AML-193 (cell line): ENCODE measurements around the gene SCN9A.
"Not testable (repeated sequence)": the region's sequence is repeated elsewhere in the genome, so short reads cannot be mapped to it uniquely, and the experiment has no call there.

Source experiments
- DNase-seq, 2 experiments: peaks; one replicate each; lab custom pipeline; 2025; lab: John Stamatoyannopoulos, UW

Gene SCN9A

DNA sequence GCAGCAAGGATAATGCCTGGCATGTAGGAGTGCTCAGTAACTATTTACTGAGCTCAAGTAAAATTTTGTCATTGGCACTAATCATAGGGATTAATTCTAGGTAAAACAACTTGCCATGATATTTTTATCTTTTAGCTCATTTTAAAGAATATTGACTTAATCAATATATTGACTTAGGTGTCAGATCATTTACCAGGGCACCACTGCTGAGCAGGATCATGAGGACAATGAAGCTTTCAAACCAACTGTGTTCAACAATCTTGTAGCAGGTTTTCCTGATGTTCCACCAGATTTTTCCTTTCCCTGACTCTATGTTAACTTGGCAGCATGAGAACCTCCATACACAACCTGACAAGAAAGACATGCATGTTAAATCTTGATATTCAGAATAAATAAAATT is 133.4 kb downstream of the SCN9A start:
- no peak for DNase-seq

DNA sequence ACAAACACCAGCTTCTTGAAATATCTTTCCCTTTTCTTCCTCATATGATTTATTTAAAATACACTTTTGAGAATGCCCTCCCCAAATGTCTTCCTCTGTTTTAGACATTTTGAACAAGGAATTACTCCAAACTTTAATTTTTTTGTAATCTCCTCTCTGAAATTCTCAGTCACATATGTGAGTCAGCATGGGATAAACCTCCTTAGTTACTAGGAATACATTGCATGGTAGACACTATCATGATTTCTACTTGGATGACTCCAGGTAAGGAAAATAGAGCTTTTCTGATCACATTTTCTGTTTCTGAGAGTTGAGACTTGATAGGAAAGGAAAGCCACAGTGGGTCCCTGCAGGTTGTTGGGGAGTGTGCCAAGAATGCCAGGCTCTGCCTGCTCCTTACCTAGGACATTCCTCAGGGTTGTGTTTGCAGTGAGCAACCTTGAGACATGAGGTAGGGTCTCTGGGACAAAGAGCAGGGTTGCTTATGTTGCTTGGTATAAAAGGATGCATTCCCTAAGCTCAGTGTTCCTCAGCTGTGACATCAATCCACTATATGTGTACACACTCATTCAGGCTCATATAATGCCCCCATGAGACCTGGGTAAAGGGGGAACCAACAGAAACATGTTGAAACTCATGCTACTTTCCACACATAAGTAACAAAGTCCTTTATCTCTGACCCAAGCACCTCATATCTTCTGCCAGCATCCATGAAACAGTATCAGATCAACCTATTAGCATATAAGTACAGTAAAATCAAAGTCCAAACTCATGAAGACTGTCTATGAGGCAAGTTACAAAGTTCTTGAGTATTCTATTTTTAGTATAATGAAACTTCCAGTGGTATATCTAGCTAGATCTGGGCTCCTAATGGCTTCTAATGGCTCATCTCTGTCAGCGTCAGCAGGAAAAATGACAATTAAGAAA is 135.1 kb downstream of the SCN9A start:
- no peak for DNase-seq

DNA sequence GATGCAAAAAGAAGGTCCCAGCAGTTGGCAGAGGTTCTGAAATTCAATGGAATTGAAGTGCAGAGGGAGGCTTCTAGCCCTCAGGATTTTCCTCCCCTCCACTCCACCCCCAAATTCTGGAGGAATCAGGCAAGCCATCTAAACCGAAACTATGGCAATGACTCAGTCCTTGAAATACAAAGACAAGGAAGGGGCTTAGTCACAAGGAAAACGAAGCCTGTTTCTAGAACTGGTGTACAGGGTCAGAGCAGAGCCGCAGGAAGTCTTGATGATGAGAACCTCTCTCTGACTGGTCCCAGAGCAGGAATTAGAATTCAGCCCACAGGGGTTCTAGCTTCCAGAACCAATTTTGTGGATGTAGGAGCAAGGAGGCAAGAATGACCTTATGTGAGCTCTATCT is 136.2 kb downstream of the SCN9A start:
- no peak for DNase-seq

DNA sequence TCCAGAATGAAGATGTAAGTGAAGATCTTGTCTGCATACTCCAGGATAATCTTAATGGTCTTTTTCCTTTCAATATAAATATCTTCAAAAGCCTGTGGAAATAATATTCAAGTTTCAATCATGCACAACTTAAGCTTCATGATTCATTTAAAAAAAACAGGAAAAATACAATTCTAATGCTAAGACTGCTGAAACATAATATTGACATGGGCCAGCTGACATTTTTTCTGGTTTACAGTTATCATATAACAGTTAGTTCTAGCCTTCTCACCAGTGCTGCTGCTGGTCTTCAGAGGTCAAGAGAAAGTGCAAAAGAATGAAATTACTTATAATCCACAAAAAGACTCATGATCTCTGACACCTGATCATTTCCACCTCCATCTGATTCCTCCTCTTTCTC is 137.6 kb downstream of the SCN9A start:
- no peak for DNase-seq

DNA sequence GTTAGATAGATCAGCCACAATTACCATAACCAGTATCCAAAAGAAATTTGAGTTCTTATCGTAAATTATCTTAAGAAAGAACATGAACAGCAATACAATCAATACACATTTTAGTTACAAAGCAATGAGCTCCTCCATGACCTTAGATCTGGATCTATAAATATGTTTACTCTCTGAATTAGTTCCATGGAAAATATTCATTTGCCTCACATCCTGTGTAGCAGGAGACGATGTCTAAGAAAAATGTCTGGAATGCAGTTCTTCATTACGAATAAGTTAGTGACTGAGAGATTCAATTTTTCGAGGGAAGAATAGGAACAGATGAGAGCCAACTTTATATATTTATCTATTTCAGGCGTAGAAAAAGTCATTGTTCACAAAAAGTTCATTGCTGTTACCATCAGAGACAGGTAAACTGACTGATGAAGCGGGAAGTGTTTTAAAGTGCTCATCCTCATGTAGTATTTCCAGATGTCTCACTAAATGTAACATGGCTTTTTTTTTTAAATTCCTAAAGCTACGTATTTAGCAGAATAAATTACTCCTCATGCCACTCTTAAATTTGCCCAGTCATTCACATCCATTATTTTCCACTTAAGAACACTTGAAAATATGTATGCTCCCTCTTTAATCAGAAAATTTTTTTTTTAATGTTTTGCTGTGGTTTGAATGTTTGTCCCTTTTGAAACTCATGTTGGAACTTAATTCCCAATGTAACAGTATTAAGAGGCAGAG is 141.5 kb downstream of the SCN9A start:
- DNase-seq, result no peak

DNA sequence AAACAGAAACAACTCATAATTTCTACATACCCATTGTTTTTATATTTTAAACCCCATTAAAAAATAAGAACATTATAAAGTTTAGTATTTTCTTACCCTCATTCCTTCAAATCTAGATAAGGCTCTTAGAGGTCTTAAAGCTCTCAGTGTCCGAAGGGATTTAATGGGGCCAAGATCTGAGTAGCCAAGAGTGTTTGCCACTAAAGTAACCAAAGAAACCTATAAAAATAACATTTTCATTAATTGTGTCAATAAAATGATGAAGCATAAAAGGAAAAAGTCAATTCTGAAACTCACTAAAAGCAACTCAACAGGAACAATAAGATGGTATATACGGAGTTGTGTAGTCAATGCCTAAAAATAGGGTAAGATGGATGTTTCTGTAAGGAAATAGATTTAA is 142.5 kb downstream of the SCN9A start:
- no peak for DNase-seq

DNA sequence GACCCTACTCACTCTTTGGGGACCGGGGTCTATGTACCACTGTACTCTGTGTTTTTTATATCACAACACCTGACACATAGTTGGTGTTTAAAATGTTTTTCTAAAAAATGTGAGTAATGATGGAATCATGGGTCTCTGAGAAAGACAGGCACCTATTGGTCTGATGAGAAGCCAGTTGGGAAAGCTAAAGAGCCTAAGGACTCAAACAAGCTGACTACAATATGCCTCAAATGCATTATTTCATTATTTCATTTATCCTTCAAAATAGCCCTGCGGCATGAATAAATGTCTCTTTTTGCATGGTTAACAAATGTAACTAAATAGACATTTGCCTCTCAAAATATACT is 145.0 kb downstream of the SCN9A start:
- no peak for DNase-seq

DNA sequence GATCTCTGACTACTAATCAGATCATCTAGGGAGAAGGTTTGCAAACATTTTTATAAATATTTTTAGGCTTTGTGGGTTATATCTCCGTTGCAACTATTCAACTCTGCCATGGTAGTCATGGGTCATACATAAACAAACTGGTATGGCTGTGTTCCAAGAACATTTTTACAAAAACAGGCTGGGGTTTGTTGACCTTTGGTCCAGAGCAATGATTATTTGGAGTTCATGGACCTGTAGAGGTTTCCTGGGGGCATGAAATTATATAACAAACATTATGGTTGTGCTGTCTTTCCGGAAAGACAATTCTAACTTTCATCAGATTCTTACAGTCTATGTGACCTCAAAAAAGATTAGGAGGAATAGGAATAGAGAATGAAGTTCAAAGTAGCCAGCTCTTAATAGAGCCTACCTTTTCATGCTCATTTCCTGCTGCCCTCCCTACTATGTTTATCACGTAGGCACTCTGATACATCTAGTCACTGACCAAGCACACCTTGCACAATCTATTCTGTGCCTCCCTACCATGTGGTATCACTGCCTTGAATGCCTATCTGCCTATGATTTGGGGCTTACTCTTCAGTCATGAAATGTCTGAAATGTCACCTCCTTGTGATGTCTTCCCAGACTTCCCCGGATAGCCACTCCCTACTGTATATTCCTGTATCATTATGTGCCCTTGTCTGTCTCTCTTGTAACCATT is 145.6 kb downstream of the SCN9A start:
- no peak for DNase-seq

DNA sequence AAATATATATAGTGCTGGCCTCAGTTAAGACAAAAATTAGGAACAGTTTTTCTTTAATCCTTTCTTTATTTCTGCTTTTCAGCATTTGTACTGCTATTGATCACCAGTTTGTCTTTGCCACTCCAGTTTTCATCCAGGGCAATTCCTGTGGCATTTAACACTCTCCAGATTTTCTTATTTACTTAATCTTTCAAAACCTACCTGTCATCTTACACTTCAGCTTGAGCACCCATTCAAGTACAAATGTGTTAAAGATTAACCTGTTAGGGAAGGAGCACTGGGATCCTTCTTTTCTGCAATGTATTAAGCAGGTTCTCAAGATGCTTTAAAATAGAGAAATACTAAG is 146.1 kb downstream of the SCN9A start:
- no peak for DNase-seq

DNA sequence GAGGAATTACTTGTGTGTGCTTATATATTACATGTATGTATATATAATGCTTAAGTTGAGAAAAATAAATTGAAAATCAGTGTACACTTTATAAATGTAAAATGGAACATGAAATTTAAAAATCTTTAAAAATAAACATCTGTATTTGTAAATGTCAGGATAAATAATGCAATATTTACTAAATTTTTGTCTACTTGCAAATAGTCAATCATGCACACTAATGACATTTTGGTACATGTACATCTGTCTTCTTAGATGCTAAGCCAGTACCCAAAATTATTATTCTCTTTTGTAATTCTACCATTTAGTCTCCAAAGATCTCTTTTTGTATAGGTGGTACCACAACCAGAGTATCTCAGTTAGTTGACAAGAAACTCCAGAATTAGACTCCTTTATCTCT is 151.5 kb downstream of the SCN9A start:
- DNase-seq, result no peak

DNA sequence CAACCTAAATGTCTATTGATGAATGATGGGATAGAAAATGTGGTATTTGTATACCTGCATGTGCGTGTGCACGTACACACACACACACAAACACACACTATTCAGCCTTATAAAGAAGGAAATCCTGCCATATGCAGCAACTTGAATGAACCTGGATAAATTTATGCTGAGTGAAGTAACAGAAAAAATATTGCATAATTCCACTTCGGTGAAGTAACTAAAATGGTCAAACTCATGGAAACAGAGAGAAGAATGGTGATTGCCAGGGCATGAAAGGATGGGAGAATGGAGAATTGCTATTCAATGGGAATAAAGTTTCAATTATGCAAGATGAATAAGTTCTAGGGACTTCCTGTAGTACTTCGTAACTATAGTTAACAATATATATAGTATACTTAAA is 152.4 kb downstream of the SCN9A start:
- no peak for DNase-seq

DNA sequence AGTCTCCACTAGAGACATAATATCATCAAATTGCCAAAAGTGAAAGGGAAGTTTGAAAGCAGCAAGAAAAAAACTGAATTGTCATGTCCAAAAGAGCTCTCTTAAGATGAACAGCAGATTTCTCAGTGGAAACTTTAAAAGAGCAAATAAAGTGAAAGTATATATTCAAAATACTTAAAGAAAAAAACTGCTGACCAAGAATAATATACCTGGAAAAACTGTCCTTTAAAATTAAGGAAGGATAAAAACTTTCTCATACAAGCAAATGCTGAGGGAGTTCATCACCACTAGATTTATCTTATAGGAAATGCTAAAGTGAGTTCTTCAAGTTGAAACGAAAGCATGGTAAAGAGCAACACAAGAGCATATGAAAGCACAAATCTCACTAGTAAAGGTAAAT is 164.7 kb downstream of the SCN9A start:
- DNase-seq, result no peak

DNA sequence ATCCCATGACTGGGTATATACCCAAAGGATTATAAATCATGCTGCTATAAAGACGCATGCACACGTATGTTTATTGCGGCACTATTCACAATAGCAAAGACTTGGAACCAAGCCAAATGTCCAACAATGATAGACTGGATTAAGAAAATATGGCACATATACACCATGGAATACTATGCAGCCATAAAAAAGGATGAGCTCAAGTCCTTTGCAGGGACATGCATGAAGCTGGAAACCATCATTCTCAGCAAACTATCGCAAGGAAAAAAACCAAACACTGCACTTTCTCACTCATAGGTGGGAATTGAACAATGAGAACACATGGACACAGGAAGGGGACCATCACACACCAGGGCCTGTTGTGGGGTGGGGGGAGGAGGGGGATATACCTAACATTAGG is 165.8 kb downstream of the SCN9A start:
- DNase-seq, result not testable (repeated sequence)

DNA sequence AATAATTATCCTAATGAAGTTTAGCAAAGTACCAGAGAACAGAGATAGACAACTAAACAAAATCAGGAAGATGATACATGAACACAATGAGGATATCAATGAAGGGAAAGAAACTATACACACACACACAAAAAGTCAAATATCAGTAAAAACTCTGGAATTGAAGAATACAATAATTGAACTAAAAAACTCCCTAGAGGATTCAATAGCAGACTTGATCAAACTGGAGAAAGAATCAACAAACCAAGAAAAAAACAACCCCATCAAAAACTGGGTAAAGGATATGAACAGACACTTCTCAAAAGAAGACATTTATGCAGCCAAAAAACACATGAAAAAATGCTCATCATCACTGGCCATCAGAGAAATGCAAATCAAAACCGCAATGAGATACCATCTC is 166.4 kb downstream of the SCN9A start:
- DNase-seq, result not testable (repeated sequence)

DNA sequence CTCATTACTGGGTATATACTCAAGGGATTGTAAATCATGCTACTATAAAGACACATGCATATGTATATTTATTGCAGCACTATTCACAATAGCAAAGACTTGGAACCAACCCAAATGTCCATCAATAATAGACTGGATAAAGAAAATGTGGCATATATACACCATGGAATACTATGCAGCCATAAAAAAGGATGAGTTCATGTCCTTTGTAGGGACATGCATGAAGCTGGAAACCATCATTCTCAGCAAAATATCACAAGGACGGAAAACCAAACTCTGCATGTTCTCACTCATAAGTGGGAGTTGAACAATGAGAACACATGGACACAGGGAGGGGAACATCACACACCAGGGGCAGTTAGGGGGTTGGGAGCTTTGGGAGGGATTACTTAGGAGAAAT is 169.6 kb downstream of the SCN9A start:
- not testable (repeated sequence) for DNase-seq

DNA sequence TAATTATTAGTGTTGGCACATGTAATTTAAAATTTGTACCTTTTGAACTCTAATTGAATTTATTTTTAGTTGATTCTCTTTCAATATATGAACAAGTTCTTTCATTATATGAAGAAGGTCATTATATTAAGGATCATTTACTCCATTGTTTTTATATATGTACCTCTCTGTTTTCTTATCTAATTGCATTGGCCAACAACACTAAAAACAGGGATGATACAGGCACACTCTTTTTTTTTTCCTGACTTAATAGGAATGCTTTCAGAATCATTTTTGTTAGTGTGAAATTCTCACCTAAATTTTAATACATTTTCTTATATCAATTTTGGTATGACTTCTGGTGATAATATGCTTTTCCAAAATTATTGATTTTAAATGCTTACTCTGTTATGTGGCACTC is 173.0 kb downstream of the SCN9A start:
- no peak for DNase-seq

DNA sequence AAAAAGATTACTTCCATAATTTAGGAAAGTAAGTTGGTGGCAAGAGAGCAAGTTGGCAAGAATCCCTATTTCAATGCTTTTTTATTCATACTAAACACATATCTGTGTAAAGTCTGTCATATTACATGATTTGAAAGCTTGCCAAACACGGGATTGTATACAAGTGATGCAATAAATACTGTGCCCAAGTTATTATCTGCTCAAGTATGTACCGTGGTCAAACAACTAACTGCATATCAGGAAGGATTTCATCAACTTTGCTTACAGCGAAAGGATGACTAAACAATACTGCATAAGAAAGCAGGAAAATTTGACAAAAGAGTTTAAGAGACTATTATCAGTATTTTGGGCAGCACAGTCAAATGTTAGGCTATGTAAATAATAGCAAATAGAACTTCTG is 178.3 kb downstream of the SCN9A start:
- DNase-seq, result no peak

DNA sequence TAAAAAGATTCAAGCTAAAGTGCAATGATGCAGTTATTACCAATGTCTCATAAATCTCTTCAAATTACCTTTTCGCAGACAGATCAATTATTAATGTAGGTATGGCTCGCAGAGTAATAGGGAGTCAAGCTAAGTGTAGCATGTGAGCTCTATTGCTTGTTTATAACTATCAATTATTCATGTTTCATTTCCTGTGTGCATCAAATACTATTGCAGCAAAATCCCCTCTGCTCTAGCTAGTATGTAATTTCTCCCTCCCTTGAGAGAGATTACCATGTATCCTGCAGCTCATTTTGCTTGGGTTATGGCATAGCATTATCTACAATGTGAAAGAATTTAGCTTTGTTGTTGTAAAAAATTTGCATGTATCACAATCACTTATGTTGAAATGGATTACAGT is 182.3 kb downstream of the SCN9A start:
- DNase-seq, result no peak

DNA sequence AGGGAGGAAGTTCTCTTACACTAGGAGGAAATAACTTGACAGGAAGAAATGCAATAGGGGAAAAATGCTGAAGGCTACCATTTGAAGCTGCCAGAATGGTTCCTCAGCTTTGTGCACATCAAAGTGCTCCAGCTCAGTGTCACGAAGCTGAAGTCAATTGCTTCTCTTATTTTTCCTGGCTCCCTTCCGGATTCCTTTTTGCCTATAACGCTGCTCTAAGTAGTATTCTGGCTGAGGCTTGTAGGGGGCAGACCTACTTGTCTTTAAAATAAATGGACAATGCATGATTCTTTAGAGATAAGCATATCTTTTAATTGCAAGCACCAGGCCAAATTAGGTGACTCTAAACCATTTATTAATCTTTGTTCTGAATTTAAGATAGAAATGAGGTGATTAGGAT is 187.7 kb downstream of the SCN9A start:
- no peak for DNase-seq

DNA sequence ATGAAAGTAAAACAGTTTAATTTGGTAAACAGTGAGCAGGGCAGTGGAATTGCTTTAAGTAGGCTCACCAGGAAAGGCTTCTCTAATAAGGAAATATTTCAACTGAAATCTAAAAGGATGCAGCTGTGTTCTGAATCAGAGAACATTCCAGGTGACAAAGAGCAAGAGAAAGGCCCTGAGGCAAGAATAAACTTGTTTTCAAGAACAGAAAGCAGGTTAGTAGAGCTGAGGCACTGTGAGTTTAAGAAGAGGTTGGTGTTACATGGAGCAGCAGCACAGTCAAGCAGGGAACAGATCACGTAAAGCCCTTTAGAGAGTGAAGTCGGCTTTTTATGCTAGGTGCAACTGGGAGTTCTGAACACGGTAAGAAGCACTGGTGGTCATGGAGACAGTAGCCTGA is 191.0 kb downstream of the SCN9A start:
- no peak for DNase-seq

DNA sequence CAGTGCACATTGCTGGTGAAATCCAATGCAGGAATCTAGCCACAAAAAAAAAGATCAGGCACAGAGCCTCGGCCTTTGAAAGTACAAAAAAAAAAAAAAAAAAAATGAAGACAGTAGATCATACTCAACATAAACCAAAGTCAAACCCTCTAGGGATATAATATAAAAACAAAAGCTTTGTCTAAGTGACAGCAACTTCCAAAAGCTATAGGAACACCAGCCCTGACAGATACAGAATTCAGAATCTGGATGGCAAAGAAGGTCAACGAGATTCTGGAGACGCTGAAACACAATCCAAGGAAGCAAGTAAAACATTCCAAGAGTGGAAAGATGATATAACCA is 194.0 kb downstream of the SCN9A start:
- no peak for DNase-seq

DNA sequence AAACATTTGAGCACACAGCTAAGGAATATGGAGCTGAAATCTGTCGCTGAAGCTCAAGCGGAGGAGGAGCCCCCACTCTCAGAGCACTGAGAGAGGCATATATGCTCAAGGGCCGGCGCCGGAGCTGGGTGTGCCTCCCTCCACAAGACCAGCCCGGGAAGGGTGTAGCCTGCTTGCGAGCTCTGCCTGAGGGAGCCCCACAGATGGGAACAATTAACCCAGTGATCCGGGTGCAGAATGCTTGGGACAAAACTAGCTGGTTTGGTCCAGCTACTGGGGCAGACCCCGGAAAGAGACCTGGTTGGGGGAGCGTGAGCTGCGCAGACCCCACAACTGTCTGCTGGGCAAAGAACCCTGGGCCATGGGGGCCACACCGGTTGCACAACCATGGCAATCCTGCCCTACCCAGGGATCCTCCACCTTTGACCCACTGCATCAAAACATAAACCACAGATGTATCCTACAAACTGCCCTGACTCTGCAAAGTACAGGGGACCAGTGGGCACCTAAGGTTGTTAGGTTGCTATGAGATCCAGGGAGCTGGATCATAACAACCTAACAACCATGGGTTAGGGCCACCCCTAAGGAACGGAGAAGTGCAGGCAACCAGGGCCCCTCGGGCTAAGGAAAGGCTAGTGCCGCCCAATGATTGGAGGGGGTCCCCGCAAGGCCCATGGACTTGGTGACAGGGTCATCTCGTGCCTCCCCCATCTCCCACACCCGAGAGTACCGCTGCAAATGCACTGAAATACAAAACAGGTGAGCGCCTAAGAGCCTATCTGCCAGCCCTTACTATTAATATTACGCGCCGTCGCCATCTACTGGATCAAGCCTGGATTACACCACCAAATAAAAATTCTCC is 194.6 kb downstream of the SCN9A start:
- peak; percentile 30 to 31 for DNase-seq
